Hepatocyte (in vitro differentiated cells): ENCODE data around the gene LMAN2. TPM values are rescaled to one million over a fixed set of nuclear protein-coding genes. Genes with fewer than 3 reads are reported as not detected.

Experiments
- DNase-seq: peaks from one replicate; pipeline ENCODE4 v3.0.0-alpha.2; 2016; ENCODE audit warnings: low spot score
- H2AFZ ChIP-seq: fragments of 200-600 bp; sonication (generic); 2 replicates; pipeline ENCODE4 v1.6.0; 2016; ENCODE audit warnings: antibody characterized with exemption, mild to moderate bottlenecking
- H3K27ac ChIP-seq: fragments of 200-600 bp; sonication (generic); 2 replicates; pipeline ENCODE4 v1.5.1; 2016; ENCODE audit warnings: mild to moderate bottlenecking
- H3K27me3 ChIP-seq: fragments of 200-600 bp; sonication (generic); 2 replicates; pipeline ENCODE4 v1.6.1; 2016
- H3K36me3 ChIP-seq: fragments of 200-600 bp; sonication (generic); replicated peaks from 2 replicates; pipeline ENCODE4 v1.5.1; 2016; ENCODE audit warnings: low read depth; ENCODE audit not compliant: insufficient read depth
- H3K4me1 ChIP-seq: fragments of 200-600 bp; sonication (generic); 2 replicates; pipeline ENCODE4 v1.5.1; 2016; ENCODE audit warnings: mild to moderate bottlenecking, moderate library complexity; ENCODE audit not compliant: insufficient read depth
- H3K4me2 ChIP-seq: fragments of 200-600 bp; sonication (generic); 2 replicates; pipeline ENCODE4 v1.6.0; 2016
- H3K4me3 ChIP-seq: fragments of 200-600 bp; sonication (generic); 2 replicates; pipeline ENCODE4 v1.5.1; 2016; ENCODE audit warnings: mild to moderate bottlenecking
- H3K79me2 ChIP-seq: fragments of 200-600 bp; sonication (generic); 2 replicates; pipeline ENCODE4 v1.6.0; 2017; ENCODE audit warnings: mild to moderate bottlenecking
- H3K9me2 ChIP-seq: fragments of 200-600 bp; sonication (generic); replicated peaks from 2 replicates; pipeline ENCODE4 v1.6.0; 2017; ENCODE audit warnings: mild to moderate bottlenecking; ENCODE audit not compliant: insufficient read depth
- H3K9me3 ChIP-seq: fragments of 200-600 bp; sonication (generic); 2 replicates; pipeline ENCODE4 v1.5.1; 2016; ENCODE audit warnings: low read depth, mild to moderate bottlenecking
- H4K20me1 ChIP-seq: fragments of 200-600 bp; sonication (generic); 2 replicates; pipeline ENCODE4 v1.6.0; 2016; ENCODE audit warnings: mild to moderate bottlenecking; ENCODE audit not compliant: insufficient read depth, poor library complexity, severe bottlenecking
- CTCF ChIP-seq: fragments of 200-600 bp; sonication (generic); IDR thresholded peaks from 2 replicates; pipeline ENCODE4 v1.5.1; 2016; ENCODE audit warnings: antibody characterized with exemption, mild to moderate bottlenecking; ENCODE audit not compliant: poor library complexity
- EZH2 ChIP-seq: fragments of 200-600 bp; sonication (generic); IDR thresholded peaks from 2 replicates; pipeline ENCODE4 v1.6.1; 2016; ENCODE audit warnings: antibody characterized with exemption, mild to moderate bottlenecking, borderline replicate concordance
- EZH2phosphoT487 ChIP-seq: fragments of 200-600 bp; sonication (generic); IDR thresholded peaks from one replicate; pipeline ENCODE4 v1.6.1; 2018; ENCODE audit warnings: antibody characterized with exemption, mild to moderate bottlenecking, low read depth, moderate library complexity; ENCODE audit not compliant: unreplicated experiment, severe bottlenecking
- WGBS: methylation state at CpG from one replicate; pipeline ENCODE4 v1.1.6; 2016; ENCODE audit warnings: low lambda C conversion rate; ENCODE audit errors: missing lambda C conversion rate; 5-methylcytosine and 5-hydroxymethylcytosine counted together
- polyA plus RNA-seq: library from polyadenylated mRNA; unstranded; fragments of >200 nt; fragmentation: Nextera tagmentation; extraction: Ambion mirVana; gene quantifications from 2 replicates; pipeline ENCODE4 v1.2.1, GENCODE V29; 2016
- total RNA-seq: library from RNA; depleted of rRNA; stranded (reverse); fragments of >200 nt; gene quantifications from 2 replicates; pipeline ENCODE4 v1.2.3, GENCODE V29; 2014

The LMAN2 gene
- total and polyA plus RNA-seq, 2 experiments from 2014 or later, result 357 to 391 TPM

DNA sequence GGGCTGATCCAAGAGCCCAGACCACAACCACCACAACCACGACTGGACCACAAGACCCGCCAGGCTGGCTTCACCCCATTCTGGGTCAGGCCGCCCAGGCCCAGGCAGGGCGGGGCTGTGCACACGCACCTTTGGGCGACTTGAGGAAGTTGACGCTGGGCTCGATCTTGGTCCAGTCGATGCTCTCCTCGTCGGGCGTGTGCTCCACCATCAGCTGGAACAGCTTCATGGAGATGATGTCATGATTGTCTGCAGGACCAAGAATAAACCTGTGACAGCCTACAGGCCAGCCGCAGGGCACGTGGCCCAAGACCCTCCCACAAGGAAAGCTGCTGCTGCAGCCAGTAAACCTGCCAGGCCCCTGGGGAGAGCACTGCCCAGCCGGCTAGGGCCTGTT lies 17.3 kb downstream of the LMAN2 start:
- Histone ChIP-seq H3K36me3 (no peaks in the 10 kb centered on the region), H3K27ac (no peak overlapping the region), H3K4me1 (no peaks in the 10 kb centered on the region), H3K4me2 (no peak overlapping the region), H4K20me1 (peaks cover 3% of the 10 kb centered on the region), H3K27me3 (no peaks in the 10 kb centered on the region), H3K79me2 (peaks cover 2% of the 10 kb centered on the region), H3K4me3 (no peak overlapping the region), H3K9me3 (no peaks in the 10 kb centered on the region), H2AFZ (no peak overlapping the region), H3K9me2 (no peaks in the 10 kb centered on the region)
- TF ChIP-seq CTCF (no peak), EZH2phosphoT487 (no peak), EZH2 (no peak)
- no peak for DNase-seq
- 93% methylated on average over 15 of the region's 15 CpGs for WGBS

DNA sequence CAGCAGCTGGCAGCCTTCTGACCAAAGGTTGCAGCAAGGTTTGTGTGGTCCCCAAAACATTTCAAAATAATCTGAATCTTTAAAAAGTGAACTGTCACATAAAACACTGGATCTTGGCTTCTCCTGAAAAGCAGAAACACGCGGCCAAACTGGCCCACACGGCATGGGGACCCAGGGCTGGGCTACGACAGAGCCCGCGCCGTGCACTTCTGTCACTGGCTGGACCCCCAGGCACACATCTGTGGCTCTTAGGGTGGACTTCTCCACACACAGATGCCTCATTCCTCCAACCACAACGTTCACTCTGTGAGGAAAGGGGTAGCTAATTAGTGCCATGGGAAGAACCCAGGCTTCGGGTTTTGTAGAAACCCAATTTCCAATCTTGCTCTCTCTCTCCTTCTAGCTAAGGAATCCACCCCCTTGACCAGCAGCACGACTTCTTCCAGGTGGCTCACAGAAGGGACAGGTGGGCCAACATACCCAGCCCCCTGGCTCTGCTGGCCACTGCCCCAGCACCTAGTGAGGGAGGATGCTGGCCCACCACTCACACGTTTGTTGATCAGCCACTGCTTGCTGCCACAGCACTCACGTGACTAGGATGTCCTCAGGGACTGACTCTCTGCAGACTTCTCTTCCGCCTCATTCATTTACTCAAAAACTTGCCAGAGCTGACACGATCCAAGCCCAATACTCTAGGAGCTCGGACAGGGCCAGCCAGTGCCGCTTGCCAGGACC lies 17.9 kb downstream of the LMAN2 start:
- Histone ChIP-seq H3K9me2 (no peaks in the 10 kb centered on the region), H3K4me1 (no peaks in the 10 kb centered on the region), H3K4me2 (no peak overlapping the region), H3K79me2 (no peaks in the 10 kb centered on the region), H3K27me3 (no peaks in the 10 kb centered on the region), H4K20me1 (no peaks in the 10 kb centered on the region), H2AFZ (no peak overlapping the region), H3K36me3 (no peaks in the 10 kb centered on the region), H3K27ac (no peak overlapping the region), H3K9me3 (no peaks in the 10 kb centered on the region), H3K4me3 (no peak overlapping the region)
- DNase-seq, result no peak
- 94% methylated on average over 16 of the region's 16 CpGs for WGBS
- TF ChIP-seq EZH2phosphoT487 (no peak), EZH2 (no peak), CTCF (no peak)

- H3K4me3 ChIP-seq, result no peak overlapping the region
- no peak overlapping the region for H3K27ac ChIP-seq
- H3K9me3 ChIP-seq, result no peaks in the 10 kb centered on the region
- DNase-seq, result no peak
- no peaks in the 10 kb centered on the region for H3K4me1 ChIP-seq
- no peaks in the 10 kb centered on the region for H3K9me2 ChIP-seq
- H4K20me1 ChIP-seq, result no peaks in the 10 kb centered on the region
- H3K4me2 ChIP-seq, result no peak overlapping the region
- WGBS, result 95% methylated on average over 13 of the region's 13 CpGs
- no peaks in the 10 kb centered on the region for H3K27me3 ChIP-seq
- no peaks in the 10 kb centered on the region for H3K36me3 ChIP-seq
- H2AFZ ChIP-seq, result no peak overlapping the region
- TF ChIP-seq EZH2, result no peak
- no peak for TF ChIP-seq EZH2phosphoT487
- no peak for TF ChIP-seq CTCF
- no peaks in the 10 kb centered on the region for H3K79me2 ChIP-seq
Measured at GRCh38 chr5:177332896-177333260, 18.6 kb downstream of the LMAN2 start.
